HCT116 (cell line): ENCODE measurements around the gene DLG5.

Experiments
- EGR1 ChIP-seq: IDR thresholded peaks from 2 replicates; pipeline ENCODE4 v1.6.1; 2012; ENCODE audit warnings: low read depth
- POLR2A ChIP-seq: IDR thresholded peaks from 2 replicates; pipeline ENCODE4 v1.7.0; 2011; ENCODE audit warnings: borderline replicate concordance; ENCODE audit not compliant: insufficient read depth, insufficient read length; ENCODE audit errors: extremely low read depth
- POLR2AphosphoS5 ChIP-seq: IDR thresholded peaks from 2 replicates; pipeline ENCODE4 v1.6.1; 2011; ENCODE audit warnings: mild to moderate bottlenecking, low read depth, low read length, moderate library complexity
- RAD21 ChIP-seq: IDR thresholded peaks from 2 replicates; pipeline ENCODE4 v1.6.1; 2012; ENCODE audit warnings: low read depth, mild to moderate bottlenecking
- SIN3A ChIP-seq: IDR thresholded peaks from 2 replicates; pipeline ENCODE4 v1.6.1; 2012; ENCODE audit warnings: low read depth
- SRF ChIP-seq: IDR thresholded peaks from 2 replicates; pipeline ENCODE4 v1.6.1; 2012; ENCODE audit warnings: low read depth
- TF ChIP-seq, protein P1 (sequence below), 3 experiments: fragments of 200-600 bp in 1 of 3; sonication (generic) in 1 of 3; IDR thresholded peaks in 2 of 3; conservative IDR thresholded peaks in 1 of 3; 2 replicates each; pipeline ENCODE4 v1.5.1; 2012 to 2017; ENCODE audit warnings: low read depth in 2 of 3, low read length in 2 of 3, antibody characterized with exemption in 1 of 3, borderline replicate concordance in 1 of 3, control low read depth in 1 of 3, mild to moderate bottlenecking in 1 of 3, mixed read lengths in 1 of 3, mixed run types in 1 of 3, moderate library complexity in 1 of 3; ENCODE audit not compliant: insufficient read depth in 1 of 3

DNA sequence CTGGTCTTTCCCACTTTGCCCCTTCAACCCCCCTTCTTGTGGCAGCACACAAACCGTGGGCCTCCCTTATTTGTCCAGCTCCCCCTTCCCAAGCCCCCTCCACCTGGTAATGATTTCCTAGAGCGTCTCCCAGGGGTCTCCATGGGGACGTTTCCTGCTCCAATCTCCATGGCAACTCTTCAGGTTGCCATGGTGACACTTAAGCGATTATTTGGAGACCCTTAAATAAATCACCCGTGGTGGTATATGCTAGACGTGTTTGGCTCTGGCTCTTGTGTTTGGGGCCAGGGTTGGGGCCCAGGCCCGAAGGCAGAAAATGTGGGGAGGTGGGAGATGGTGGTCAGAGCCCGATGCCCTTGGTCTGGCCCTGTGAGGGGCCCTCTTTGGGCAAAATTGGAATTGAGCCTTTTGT is 41.1 kb upstream of the DLG5 start:
- TF ChIP-seq POLR2A = no peak
- no peak for TF ChIP-seq SRF
- TF ChIP-seq, protein P1, sequence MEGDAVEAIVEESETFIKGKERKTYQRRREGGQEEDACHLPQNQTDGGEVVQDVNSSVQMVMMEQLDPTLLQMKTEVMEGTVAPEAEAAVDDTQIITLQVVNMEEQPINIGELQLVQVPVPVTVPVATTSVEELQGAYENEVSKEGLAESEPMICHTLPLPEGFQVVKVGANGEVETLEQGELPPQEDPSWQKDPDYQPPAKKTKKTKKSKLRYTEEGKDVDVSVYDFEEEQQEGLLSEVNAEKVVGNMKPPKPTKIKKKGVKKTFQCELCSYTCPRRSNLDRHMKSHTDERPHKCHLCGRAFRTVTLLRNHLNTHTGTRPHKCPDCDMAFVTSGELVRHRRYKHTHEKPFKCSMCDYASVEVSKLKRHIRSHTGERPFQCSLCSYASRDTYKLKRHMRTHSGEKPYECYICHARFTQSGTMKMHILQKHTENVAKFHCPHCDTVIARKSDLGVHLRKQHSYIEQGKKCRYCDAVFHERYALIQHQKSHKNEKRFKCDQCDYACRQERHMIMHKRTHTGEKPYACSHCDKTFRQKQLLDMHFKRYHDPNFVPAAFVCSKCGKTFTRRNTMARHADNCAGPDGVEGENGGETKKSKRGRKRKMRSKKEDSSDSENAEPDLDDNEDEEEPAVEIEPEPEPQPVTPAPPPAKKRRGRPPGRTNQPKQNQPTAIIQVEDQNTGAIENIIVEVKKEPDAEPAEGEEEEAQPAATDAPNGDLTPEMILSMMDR (IDR thresholded peaks at IDR 0.05 in 2 of 3, conservative IDR thresholded peaks at IDR 0.05 in 1 of 3; ENCODE audit: borderline replicate concordance in 1 of 3, insufficient read depth in 1 of 3, low read depth in 2 of 3, low read length in 2 of 3) = no peak
- TF ChIP-seq RAD21 = no peak
- TF ChIP-seq SIN3A = no peak
- no peak for TF ChIP-seq POLR2AphosphoS5
- no peak for TF ChIP-seq EGR1
